LNCaP clone FGC (cell line): Measurements from ENCODE around the gene LMBRD2.

Experiments
- DNase-seq: peaks from one replicate; pipeline ENCODE4 v3.0.0-alpha.2; 2011; ENCODE audit warnings: low read depth
- H3K4me3 ChIP-seq: 2 replicates; pipeline ENCODE4 v1.5.1; 2011; ENCODE audit warnings: mild to moderate bottlenecking, low read depth, low read length, control low read depth
- TF ChIP-seq, protein P1 (sequence below): IDR thresholded peaks from 2 replicates; pipeline ENCODE4 v1.5.1; 2012; ENCODE audit warnings: mild to moderate bottlenecking; ENCODE audit not compliant: control insufficient read depth, insufficient read depth; ENCODE audit errors: extremely low read depth

The LMBRD2 gene

DNA sequence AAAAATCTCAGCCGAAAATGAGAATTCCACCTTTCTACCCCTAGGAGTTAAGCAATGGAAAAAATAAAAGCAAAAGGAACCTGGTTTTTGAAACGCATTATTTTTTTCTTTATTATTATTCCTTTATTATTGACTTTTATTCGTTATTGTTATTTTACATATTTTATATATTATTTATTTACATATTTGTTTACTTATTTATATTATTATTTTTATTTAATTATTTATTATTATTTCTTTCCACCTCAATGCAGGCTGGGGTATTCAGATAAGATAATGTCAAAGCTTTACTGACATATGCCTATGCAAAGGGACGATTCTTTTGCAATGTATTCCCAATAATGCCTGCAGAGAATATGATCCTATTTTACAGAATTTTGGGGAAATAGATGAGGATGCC is 101.7 kb downstream of the LMBRD2 start:
- no peak overlapping the region for H3K4me3 ChIP-seq
- DNase-seq = no peak
- TF ChIP-seq, protein P1, sequence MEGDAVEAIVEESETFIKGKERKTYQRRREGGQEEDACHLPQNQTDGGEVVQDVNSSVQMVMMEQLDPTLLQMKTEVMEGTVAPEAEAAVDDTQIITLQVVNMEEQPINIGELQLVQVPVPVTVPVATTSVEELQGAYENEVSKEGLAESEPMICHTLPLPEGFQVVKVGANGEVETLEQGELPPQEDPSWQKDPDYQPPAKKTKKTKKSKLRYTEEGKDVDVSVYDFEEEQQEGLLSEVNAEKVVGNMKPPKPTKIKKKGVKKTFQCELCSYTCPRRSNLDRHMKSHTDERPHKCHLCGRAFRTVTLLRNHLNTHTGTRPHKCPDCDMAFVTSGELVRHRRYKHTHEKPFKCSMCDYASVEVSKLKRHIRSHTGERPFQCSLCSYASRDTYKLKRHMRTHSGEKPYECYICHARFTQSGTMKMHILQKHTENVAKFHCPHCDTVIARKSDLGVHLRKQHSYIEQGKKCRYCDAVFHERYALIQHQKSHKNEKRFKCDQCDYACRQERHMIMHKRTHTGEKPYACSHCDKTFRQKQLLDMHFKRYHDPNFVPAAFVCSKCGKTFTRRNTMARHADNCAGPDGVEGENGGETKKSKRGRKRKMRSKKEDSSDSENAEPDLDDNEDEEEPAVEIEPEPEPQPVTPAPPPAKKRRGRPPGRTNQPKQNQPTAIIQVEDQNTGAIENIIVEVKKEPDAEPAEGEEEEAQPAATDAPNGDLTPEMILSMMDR = no peak
